Lower lobe of right lung (tissue), 2 donors: ENCODE measurements around the gene P2RX6. TPM values are rescaled to one million over a fixed set of nuclear protein-coding genes. Genes with fewer than 3 reads are reported as not detected.

Source experiments
- ATAC-seq, 2 donors: fragments of 200-7000 bp; cut with Tn5 transposase; one replicate each; pipeline ENCODE4 v1.9.1; 2020 to 2022; ENCODE audit warnings: mild to moderate bottlenecking in 2 of 2, moderate library complexity in 2 of 2
- DNase-seq: peaks from one replicate; pipeline ENCODE4 v3.0.0-alpha.2; 2020
- H3K27ac ChIP-seq: fragments of 200-600 bp; one replicate; pipeline ENCODE4 v1.8.0; 2022
- H3K27me3 ChIP-seq: fragments of 200-600 bp; one replicate; pipeline ENCODE4 v1.8.0; 2022; ENCODE audit warnings: low read depth
- H3K36me3 ChIP-seq: fragments of 200-600 bp; one replicate; pipeline ENCODE4 v1.8.0; 2022; ENCODE audit warnings: mild to moderate bottlenecking
- H3K4me1 ChIP-seq: fragments of 200-600 bp; one replicate; pipeline ENCODE4 v1.8.0; 2022
- H3K4me3 ChIP-seq: fragments of 200-600 bp; one replicate; pipeline ENCODE4 v1.8.0; 2022; ENCODE audit warnings: mild to moderate bottlenecking
- H3K9me3 ChIP-seq: fragments of 200-600 bp; one replicate; pipeline ENCODE4 v1.8.0; 2022
- intact Hi-C: fragments of 100-400 bp; cut with DNase I; formaldehyde crosslinking; loops from one replicate; pipeline ENCODE4 v1.11.0; 2022
- total RNA-seq: library from RNA; stranded (reverse); fragmentation: NEBNext Ultra II Directional; extraction: Animal tissue kit (Norgen Biotek cat#: 25700); gene quantifications from one replicate; pipeline ENCODE4 v1.2.1, GENCODE V29; 2021
- TF ChIP-seq, protein P1 (sequence below): fragments of 200-600 bp; IDR thresholded peaks from one replicate; pipeline ENCODE4 v1.8.0; 2022; ENCODE audit warnings: antibody characterized with exemption, mild to moderate bottlenecking
- donor health status: DM: no; HTN: yes; CAD: no; lungs with severe emphysema.

The P2RX6 gene
- total RNA-seq, 1 donor from 2014 or later = 2.1 TPM

DNA sequence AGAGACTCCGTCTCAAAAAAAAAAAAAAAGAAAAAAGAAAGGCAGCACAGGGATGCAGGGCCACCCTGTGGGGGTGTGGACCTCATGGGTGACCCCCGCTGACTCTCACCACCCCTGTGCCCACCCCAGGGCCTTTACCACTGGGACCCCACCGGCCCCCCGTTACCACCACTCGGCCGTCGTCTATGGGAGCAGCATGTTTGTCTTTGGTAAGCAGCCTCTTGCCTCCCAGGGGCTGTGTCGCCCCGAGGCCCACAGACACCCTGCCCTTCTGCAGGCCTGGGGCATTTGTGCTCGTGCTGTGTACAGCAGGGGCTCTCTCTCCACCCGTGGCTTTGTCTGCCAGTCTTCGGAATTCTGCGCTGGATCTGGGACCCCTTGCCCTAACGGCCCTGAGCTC lies 27.6 kb upstream of the P2RX6 start:
- Histone ChIP-seq H3K4me3 (no peak overlapping the region), H3K36me3 (peaks cover 64% of the 10 kb centered on the region), H3K9me3 (no peaks in the 10 kb centered on the region), H3K4me1 (peaks cover 9% of the 10 kb centered on the region), H3K27ac (no peak overlapping the region), H3K27me3 (no peaks in the 10 kb centered on the region)
- TF ChIP-seq, protein P1, sequence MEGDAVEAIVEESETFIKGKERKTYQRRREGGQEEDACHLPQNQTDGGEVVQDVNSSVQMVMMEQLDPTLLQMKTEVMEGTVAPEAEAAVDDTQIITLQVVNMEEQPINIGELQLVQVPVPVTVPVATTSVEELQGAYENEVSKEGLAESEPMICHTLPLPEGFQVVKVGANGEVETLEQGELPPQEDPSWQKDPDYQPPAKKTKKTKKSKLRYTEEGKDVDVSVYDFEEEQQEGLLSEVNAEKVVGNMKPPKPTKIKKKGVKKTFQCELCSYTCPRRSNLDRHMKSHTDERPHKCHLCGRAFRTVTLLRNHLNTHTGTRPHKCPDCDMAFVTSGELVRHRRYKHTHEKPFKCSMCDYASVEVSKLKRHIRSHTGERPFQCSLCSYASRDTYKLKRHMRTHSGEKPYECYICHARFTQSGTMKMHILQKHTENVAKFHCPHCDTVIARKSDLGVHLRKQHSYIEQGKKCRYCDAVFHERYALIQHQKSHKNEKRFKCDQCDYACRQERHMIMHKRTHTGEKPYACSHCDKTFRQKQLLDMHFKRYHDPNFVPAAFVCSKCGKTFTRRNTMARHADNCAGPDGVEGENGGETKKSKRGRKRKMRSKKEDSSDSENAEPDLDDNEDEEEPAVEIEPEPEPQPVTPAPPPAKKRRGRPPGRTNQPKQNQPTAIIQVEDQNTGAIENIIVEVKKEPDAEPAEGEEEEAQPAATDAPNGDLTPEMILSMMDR = no peak
- DNase-seq = no peak
- intact Hi-C loops = no loop called here
- no peak for ATAC-seq

DNA sequence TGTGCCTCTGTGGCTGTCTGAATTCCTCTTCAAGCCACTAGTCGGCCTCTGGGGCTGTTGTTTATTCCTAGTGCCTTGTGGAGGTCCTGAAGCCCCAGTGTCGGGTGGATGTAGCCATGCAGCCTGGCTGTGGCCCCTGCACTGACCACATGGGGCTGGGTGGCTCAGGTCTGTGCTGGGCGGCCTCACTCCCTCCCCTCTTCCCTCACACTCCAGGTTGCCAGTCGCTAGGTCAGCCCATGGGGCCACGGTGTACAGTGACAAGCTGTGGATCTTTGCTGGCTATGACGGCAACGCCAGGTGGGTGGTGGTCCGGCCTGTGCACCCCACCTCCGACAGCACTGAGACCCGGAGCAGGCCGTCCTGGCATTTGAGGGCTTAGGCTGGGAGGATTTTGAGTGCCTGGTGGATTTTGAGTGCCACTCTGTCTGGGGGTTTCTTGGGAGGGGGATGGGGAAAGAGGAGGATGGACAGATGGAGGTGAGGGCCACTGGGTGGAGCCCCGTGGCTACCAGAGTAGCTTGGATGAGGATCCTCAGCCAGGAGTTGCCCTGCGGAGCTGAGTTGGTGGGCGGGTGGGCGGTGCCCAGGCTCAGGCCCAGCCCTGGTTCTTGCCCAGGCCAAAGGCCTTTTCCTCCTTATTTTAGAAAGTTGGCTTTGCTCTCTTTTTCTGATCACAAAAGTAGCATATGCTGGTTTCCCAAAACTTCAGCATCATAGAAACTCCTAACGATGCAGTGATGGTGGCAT lies 26.2 kb upstream of the P2RX6 start:
- DNase-seq (no peak), ATAC-seq (no peak)
- no peaks in the 10 kb centered on the region for H3K9me3 ChIP-seq
- TF ChIP-seq, protein P1 = no peak
- H3K27ac ChIP-seq = no peak overlapping the region
- intact Hi-C loops = no loop called here
- H3K27me3 ChIP-seq = no peaks in the 10 kb centered on the region
- H3K36me3 ChIP-seq = peaks cover 78% of the 10 kb centered on the region
- no peaks in the 10 kb centered on the region for H3K4me1 ChIP-seq
- H3K4me3 ChIP-seq = no peak overlapping the region

DNA sequence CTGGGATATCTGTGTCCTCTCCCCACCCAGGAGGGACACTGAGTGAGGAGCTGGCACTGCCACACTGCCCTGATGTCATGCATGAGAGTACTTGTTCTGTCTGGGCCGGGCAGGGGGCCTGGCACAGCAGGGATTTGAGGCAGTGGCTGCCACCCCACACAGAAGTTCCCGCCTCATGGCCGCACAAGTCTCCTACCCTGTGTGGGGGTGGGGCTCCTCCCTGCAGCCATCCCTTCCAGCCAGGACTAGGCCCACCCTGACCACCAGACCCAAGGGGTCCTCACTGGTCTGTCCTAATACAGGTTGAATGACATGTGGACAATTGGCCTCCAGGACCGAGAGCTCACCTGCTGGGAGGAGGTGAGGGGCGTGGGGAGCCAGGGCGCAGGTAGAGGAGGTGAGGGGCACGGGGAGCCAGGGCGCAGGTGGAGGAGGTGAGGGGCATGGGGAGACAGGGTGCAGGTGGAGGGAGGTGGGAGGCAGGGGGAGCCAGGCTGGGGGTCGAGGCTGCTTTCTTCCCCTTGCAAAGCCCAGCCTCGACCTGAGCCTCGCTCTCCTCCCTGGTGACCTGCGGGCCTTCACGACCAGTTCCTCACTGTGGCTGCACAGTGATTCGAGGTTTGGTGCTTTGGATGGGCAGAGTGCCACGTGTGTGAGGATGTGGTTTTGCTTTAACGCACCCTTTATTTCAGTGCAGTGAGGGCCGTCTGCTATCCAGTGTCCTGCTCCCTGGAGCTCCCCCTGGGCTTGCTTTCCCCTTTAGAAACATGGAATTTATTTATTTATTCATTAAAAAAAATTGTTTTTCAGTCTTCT lies 25.4 kb upstream of the P2RX6 start:
- TF ChIP-seq, protein P1 = no peak
- no peak overlapping the region for H3K4me3 ChIP-seq
- no peak overlapping the region for H3K27ac ChIP-seq
- H3K4me1 ChIP-seq = no peaks in the 10 kb centered on the region
- H3K9me3 ChIP-seq = no peaks in the 10 kb centered on the region
- no peak for DNase-seq
- intact Hi-C loops = no loop called here
- no peaks in the 10 kb centered on the region for H3K27me3 ChIP-seq
- peaks cover 83% of the 10 kb centered on the region for H3K36me3 ChIP-seq
- no peak for ATAC-seq

DNA sequence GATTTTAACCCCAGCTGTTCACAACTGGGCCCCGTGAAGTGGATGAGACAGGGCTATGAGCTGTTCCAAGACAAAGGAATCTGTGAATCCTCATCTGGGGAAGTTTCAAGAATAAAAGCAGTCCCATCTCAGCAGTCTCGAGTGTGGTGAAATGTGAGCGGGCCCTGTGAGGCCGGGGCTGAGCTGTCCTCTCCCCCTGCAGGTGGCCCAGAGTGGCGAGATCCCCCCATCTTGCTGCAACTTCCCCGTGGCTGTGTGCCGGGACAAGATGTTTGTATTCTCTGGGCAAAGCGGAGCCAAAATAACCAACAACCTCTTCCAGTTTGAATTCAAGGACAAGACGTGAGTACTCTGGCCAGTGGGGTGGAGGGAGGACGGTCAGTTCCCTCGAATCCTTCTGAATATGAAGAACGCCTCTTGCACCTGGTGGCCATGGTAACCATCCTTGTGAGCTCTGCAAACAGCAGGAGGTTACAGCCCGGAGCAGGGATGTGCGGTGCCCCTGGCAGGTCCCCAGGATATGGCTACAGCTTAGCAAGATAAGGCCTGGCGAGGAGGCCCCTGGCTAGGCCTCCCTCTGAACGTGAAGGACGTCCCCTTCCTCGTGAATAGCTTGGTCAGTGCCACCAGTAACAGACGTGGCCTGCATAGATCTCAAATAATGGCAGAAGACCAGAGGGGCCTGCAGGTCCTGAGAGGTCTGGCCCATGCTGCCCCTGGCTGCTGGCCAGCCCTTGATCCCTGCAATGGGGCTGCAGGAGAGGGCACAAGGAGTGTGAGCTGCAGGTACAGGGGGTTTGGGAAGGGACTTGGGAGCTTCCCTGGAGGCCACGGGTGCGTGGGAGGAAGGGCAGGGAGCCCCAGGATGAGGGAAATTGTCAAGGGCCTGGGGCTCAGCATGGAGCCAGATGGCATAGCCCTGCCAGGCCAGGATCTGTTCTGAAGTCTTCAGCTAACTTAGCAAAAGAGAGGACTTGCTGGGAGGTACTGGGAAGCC lies 24.5 kb upstream of the P2RX6 start:
- TF ChIP-seq, protein P1 = no peak
- no peak for ATAC-seq
- Histone ChIP-seq H3K27ac (no peak overlapping the region), H3K4me3 (no peak overlapping the region), H3K36me3 (peaks cover 90% of the 10 kb centered on the region), H3K27me3 (no peaks in the 10 kb centered on the region), H3K4me1 (no peaks in the 10 kb centered on the region), H3K9me3 (no peaks in the 10 kb centered on the region)
- intact Hi-C loops = no loop called here
- no peak for DNase-seq
